ENCODE results near the gene SBF2.
"Not testable (repeated sequence)": the region's sequence is repeated elsewhere in the genome, so short reads cannot be mapped to it uniquely, and the experiment has no call there.

SBF2 gene

GRCh38 chr11:10192036-10192435 lies 102.0 kb downstream of the SBF2 start:
- DNase-seq (ENCODE audit: low spot score) = no peak

GRCh38 chr11:10181811-10182210 lies 112.2 kb downstream of the SBF2 start:
- no peak for DNase-seq (ENCODE audit: low spot score)

GRCh38 chr11:10164621-10165020 lies 129.4 kb downstream of the SBF2 start:
- DNase-seq (ENCODE audit: low spot score) = no peak

GRCh38 chr11:10162222-10162621 lies 131.8 kb downstream of the SBF2 start:
- DNase-seq (ENCODE audit: low spot score) = no peak

- no peak for DNase-seq (ENCODE audit: low spot score)
Measured at GRCh38 chr11:10160350-10160749, 133.7 kb downstream of the SBF2 start.

- DNase-seq (ENCODE audit: low spot score) = no peak
Measured at GRCh38 chr11:10158461-10158860, 135.6 kb downstream of the SBF2 start.

- DNase-seq (ENCODE audit: low spot score) = no peak
Measured at GRCh38 chr11:10155793-10156490, 138.1 kb downstream of the SBF2 start.

GRCh38 chr11:10150800-10151199 lies 143.2 kb downstream of the SBF2 start:
- DNase-seq (ENCODE audit: low spot score) = no peak

- no peak for DNase-seq (ENCODE audit: low spot score)
Measured at GRCh38 chr11:10149553-10149952, 144.5 kb downstream of the SBF2 start.

GRCh38 chr11:10147195-10147594 lies 146.8 kb downstream of the SBF2 start:
- DNase-seq (ENCODE audit: low spot score) = no peak

GRCh38 chr11:10144954-10145353 lies 149.1 kb downstream of the SBF2 start:
- no peak for DNase-seq (ENCODE audit: low spot score)

GRCh38 chr11:10139656-10140055 lies 154.4 kb downstream of the SBF2 start:
- DNase-seq (ENCODE audit: low spot score) = peak; percentile 20

- no peak for DNase-seq (ENCODE audit: low spot score)
Measured at GRCh38 chr11:10139143-10139542, 154.9 kb downstream of the SBF2 start.

- DNase-seq (ENCODE audit: low spot score) = no peak
Measured at GRCh38 chr11:10134975-10135481, 159.0 kb downstream of the SBF2 start.

- not testable (repeated sequence) for DNase-seq (ENCODE audit: low spot score)
Measured at GRCh38 chr11:10134226-10134625, 159.8 kb downstream of the SBF2 start.

GRCh38 chr11:10133251-10133650 lies 160.8 kb downstream of the SBF2 start:
- not testable (repeated sequence) for DNase-seq (ENCODE audit: low spot score)

- DNase-seq (ENCODE audit: low spot score) = no peak
Measured at GRCh38 chr11:10130875-10131274, 163.1 kb downstream of the SBF2 start.

- not testable (repeated sequence) for DNase-seq (ENCODE audit: low spot score)
Measured at GRCh38 chr11:10129184-10129583, 164.8 kb downstream of the SBF2 start.

- DNase-seq (ENCODE audit: low spot score) = no peak
Measured at GRCh38 chr11:10125522-10126133, 168.4 kb downstream of the SBF2 start.

- DNase-seq (ENCODE audit: low spot score) = peak; percentile 39
Measured at GRCh38 chr11:10122326-10123197, 171.5 kb downstream of the SBF2 start.

GRCh38 chr11:10118865-10119264 lies 175.2 kb downstream of the SBF2 start:
- DNase-seq (ENCODE audit: low spot score) = no peak

GRCh38 chr11:10117709-10118351 lies 176.2 kb downstream of the SBF2 start:
- DNase-seq (ENCODE audit: low spot score) = no peak

All from iPS-NIHi11 (cell line).